Natural killer cell treated with Interleukin-12 subunit alpha and Interleukin-12 subunit beta and Interleukin-15 and Interleukin-18, amount 100 ng/mL, for 72 hours (primary cell): ENCODE measurements around the gene AHDC1. TPM values are rescaled to one million over a fixed set of nuclear protein-coding genes. Genes with fewer than 3 reads are reported as not detected.

Experiments
- ATAC-seq, 2 donors: fragments of 150-1000 bp; cut with Tn5 transposase in 1 of 2; sonication (Bioruptor Pico), chemical (Tn5 transposase) in 1 of 2; 2 replicates each; pipeline ENCODE4 v1.10.0; 2021
- DNase-seq: peaks from one replicate; pipeline ENCODE4 v3.0.0; 2022; ENCODE audit warnings: low spot score
- H3K27ac Mint-ChIP-seq, 2 donors: 1 replicate in 1 of 2; 2 replicates in 1 of 2; pipeline ENCODE4 v1.8.0; 2022; ENCODE audit warnings: mixed read lengths in 2 of 2, mild to moderate bottlenecking in 1 of 2, moderate library complexity in 1 of 2
- H3K27me3 Mint-ChIP-seq, 2 donors: 1 replicate in 1 of 2; 2 replicates in 1 of 2; pipeline ENCODE4 v1.8.0; 2022; ENCODE audit warnings: mixed read lengths in 2 of 2
- H3K36me3 Mint-ChIP-seq: one replicate; pipeline ENCODE4 v1.8.0; 2022; ENCODE audit warnings: mixed read lengths
- H3K4me1 Mint-ChIP-seq, 2 donors: 1 replicate in 1 of 2; 2 replicates in 1 of 2; pipeline ENCODE4 v1.8.0; 2022; ENCODE audit warnings: low read depth in 2 of 2, mixed read lengths in 2 of 2, mild to moderate bottlenecking in 1 of 2
- H3K4me3 Mint-ChIP-seq: one replicate; pipeline ENCODE4 v1.8.0; 2022; ENCODE audit warnings: mixed read lengths
- H3K9me3 Mint-ChIP-seq: 2 replicates; pipeline ENCODE4 v1.8.0; 2022; ENCODE audit warnings: mixed read lengths
- total RNA-seq, 2 donors: library from RNA; stranded (reverse); gene quantifications; one replicate each; pipeline ENCODE4 v1.2.3, GENCODE V29; 2022

Gene AHDC1
- total RNA-seq, 2 donors from 2014 or later, result 38.8 to 42.9 TPM

- Mint-ChIP-seq H3K4me3 (no peak overlapping the region), H3K27ac (no peak overlapping the region), H3K4me1 (peaks cover 21 to 24% of the 10 kb centered on the region in 2 donors), H3K27me3 (no peaks in the 10 kb centered on the region), H3K9me3 (no peaks in the 10 kb centered on the region), H3K36me3 (peaks cover 5% of the 10 kb centered on the region)
- no peak for ATAC-seq
- DNase-seq, result no peak
Measured at GRCh38 chr1:27536767-27537166, 67.2 kb downstream of the AHDC1 start.

- Mint-ChIP-seq H3K4me1 (peaks cover 21 to 24% of the 10 kb centered on the region in 2 donors), H3K4me3 (no peak overlapping the region), H3K27ac (no peak overlapping the region), H3K27me3 (no peaks in the 10 kb centered on the region), H3K9me3 (no peaks in the 10 kb centered on the region), H3K36me3 (peaks cover 5% of the 10 kb centered on the region)
- ATAC-seq, result no peak
- DNase-seq, result no peak
Measured at GRCh38 chr1:27536010-27536757, 67.8 kb downstream of the AHDC1 start.

- Mint-ChIP-seq H3K9me3 (no peaks in the 10 kb centered on the region), H3K27me3 (no peaks in the 10 kb centered on the region), H3K36me3 (peaks cover 5% of the 10 kb centered on the region), H3K4me1 (peaks cover 17 to 21% of the 10 kb centered on the region in 2 donors), H3K27ac (no peak overlapping the region), H3K4me3 (no peak overlapping the region)
- DNase-seq (no peak), ATAC-seq (no peak)
Measured at GRCh38 chr1:27535386-27535785, 68.6 kb downstream of the AHDC1 start.

- Mint-ChIP-seq H3K27me3 (peaks cover 10 to 15% of the 10 kb centered on the region in 2 donors), H3K4me3 (no peak overlapping the region), H3K4me1 (peaks cover 19 to 29% of the 10 kb centered on the region in 2 donors), H3K36me3 (peaks cover 5% of the 10 kb centered on the region), H3K27ac (peak overlapping the region in 1 of 2 donors; percentile 65), H3K9me3 (no peaks in the 10 kb centered on the region)
- no peak for ATAC-seq
- DNase-seq, result no peak
Measured at GRCh38 chr1:27531959-27532685, 71.8 kb downstream of the AHDC1 start.

GRCh38 chr1:27530192-27530591 is 73.8 kb downstream of the AHDC1 start:
- ATAC-seq, result no peak
- Mint-ChIP-seq H3K4me1 (peaks cover 31 to 36% of the 10 kb centered on the region in 2 donors), H3K27ac (no peak overlapping the region), H3K36me3 (peaks cover 5% of the 10 kb centered on the region), H3K27me3 (peaks cover 15% of the 10 kb centered on the region in 2 donors), H3K9me3 (no peaks in the 10 kb centered on the region), H3K4me3 (no peak overlapping the region)
- no peak for DNase-seq

- H3K27me3 Mint-ChIP-seq, result peaks cover 15% of the 10 kb centered on the region in 2 donors
- ATAC-seq, result no peak
- H3K36me3 Mint-ChIP-seq, result peaks cover 5% of the 10 kb centered on the region
- H3K9me3 Mint-ChIP-seq, result no peaks in the 10 kb centered on the region
- no peak overlapping the region for H3K27ac Mint-ChIP-seq
- H3K4me1 Mint-ChIP-seq, result peaks cover 35 to 36% of the 10 kb centered on the region in 2 donors
- no peak overlapping the region for H3K4me3 Mint-ChIP-seq
- no peak for DNase-seq
Measured at GRCh38 chr1:27529704-27530018, 74.3 kb downstream of the AHDC1 start.

GRCh38 chr1:27528818-27529703 is 74.9 kb downstream of the AHDC1 start:
- no peak for ATAC-seq
- peak overlapping the region; percentile 27 for H3K4me3 Mint-ChIP-seq
- peaks cover 5% of the 10 kb centered on the region for H3K36me3 Mint-ChIP-seq
- DNase-seq, result no peak
- no peaks in the 10 kb centered on the region for H3K9me3 Mint-ChIP-seq
- H3K4me1 Mint-ChIP-seq, result peaks cover 35 to 36% of the 10 kb centered on the region in 2 donors
- H3K27ac Mint-ChIP-seq, result no peak overlapping the region
- peaks cover 15 to 18% of the 10 kb centered on the region in 2 donors for H3K27me3 Mint-ChIP-seq

GRCh38 chr1:27527890-27528817 is 75.8 kb downstream of the AHDC1 start:
- Mint-ChIP-seq H3K9me3 (no peaks in the 10 kb centered on the region), H3K4me3 (peak overlapping the region; percentile 27), H3K36me3 (peaks cover under 1% of the 10 kb centered on the region), H3K27me3 (peaks cover 15 to 21% of the 10 kb centered on the region in 2 donors), H3K27ac (no peak overlapping the region), H3K4me1 (peaks cover 35 to 36% of the 10 kb centered on the region in 2 donors)
- DNase-seq, result no peak
- peak; percentile 39 to 43 for ATAC-seq

- DNase-seq (no peak), ATAC-seq (no peak)
- Mint-ChIP-seq H3K9me3 (no peaks in the 10 kb centered on the region), H3K4me1 (peaks cover 33 to 34% of the 10 kb centered on the region in 2 donors), H3K36me3 (no peaks in the 10 kb centered on the region), H3K27me3 (peaks cover 15 to 21% of the 10 kb centered on the region in 2 donors), H3K27ac (no peak overlapping the region), H3K4me3 (no peak overlapping the region)
Measured at GRCh38 chr1:27527223-27527889, 76.6 kb downstream of the AHDC1 start.

GRCh38 chr1:27526569-27527222 is 77.2 kb downstream of the AHDC1 start:
- ATAC-seq, result no peak
- H3K27ac Mint-ChIP-seq, result peak overlapping the region in 1 of 2 donors; percentile 11
- peaks cover 34 to 36% of the 10 kb centered on the region in 2 donors for H3K4me1 Mint-ChIP-seq

GRCh38 chr1:27525296-27526272 is 78.4 kb downstream of the AHDC1 start:
- Mint-ChIP-seq H3K9me3 (no peaks in the 10 kb centered on the region), H3K36me3 (no peaks in the 10 kb centered on the region), H3K27ac (peak overlapping the region in 1 of 2 donors; percentile 11), H3K4me3 (no peak overlapping the region), H3K27me3 (peaks cover 15 to 25% of the 10 kb centered on the region in 2 donors), H3K4me1 (peaks cover 39% of the 10 kb centered on the region in 2 donors)
- DNase-seq (no peak), ATAC-seq (no peak)

More at GRCh38 chr1:27526569-27527222, 77.2 kb downstream of the AHDC1 start:
- Mint-ChIP-seq H3K36me3 (no peaks in the 10 kb centered on the region), H3K9me3 (no peaks in the 10 kb centered on the region), H3K27me3 (peaks cover 15 to 25% of the 10 kb centered on the region in 2 donors), H3K4me3 (no peak overlapping the region)
- DNase-seq, result no peak
